ENCODE data around the gene TPSAB1.
"Not testable (repeated sequence)": the region's sequence is repeated elsewhere in the genome, so short reads cannot be mapped to it uniquely, and the experiment has no call there.

DNA sequence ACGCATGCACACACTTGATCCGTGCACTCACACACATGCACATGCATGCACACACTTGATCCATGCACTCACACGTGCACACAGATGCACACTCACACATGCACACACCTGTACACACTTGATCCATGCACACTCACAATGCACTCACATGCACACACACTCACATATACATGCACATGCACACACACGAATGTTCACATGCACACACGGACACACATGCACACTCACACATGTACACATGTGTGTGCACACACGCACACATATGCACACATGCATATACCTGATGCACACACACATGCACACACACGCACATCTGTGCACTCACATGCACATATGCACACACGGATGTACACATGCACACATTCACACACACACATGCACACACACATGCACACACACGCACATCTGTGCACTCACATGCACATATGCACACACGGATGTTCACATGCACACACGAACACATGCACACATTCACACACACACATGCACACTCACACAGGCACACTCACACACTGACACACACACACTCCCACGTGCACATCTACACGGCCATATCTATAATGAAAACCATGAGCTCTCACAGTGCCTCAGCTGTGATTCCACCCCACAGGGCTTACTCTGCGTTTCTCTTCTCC is 7.5 kb downstream of the TPSAB1 start:
- not testable (repeated sequence) for TF ChIP-seq EP300, POLR2A (IDR thresholded peaks at IDR 0.05)
- TF ChIP-seq, protein P1, sequence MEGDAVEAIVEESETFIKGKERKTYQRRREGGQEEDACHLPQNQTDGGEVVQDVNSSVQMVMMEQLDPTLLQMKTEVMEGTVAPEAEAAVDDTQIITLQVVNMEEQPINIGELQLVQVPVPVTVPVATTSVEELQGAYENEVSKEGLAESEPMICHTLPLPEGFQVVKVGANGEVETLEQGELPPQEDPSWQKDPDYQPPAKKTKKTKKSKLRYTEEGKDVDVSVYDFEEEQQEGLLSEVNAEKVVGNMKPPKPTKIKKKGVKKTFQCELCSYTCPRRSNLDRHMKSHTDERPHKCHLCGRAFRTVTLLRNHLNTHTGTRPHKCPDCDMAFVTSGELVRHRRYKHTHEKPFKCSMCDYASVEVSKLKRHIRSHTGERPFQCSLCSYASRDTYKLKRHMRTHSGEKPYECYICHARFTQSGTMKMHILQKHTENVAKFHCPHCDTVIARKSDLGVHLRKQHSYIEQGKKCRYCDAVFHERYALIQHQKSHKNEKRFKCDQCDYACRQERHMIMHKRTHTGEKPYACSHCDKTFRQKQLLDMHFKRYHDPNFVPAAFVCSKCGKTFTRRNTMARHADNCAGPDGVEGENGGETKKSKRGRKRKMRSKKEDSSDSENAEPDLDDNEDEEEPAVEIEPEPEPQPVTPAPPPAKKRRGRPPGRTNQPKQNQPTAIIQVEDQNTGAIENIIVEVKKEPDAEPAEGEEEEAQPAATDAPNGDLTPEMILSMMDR (IDR thresholded peaks at IDR 0.05) = not testable (repeated sequence)
